Measurements from ENCODE around the gene DNAH6. TPM values are rescaled to one million over a fixed set of nuclear protein-coding genes. Genes with fewer than 3 reads are reported as not detected.

The DNAH6 gene
- total and polyA plus RNA-seq, 9 of the 15 experiments (the other 6 are each of a cell fraction or from before 2014, with no cell fraction given), result 0.01 to 0.04 (median 0.01) TPM; not detected in 5

GRCh38 chr2:84545005-84545404 is 28.7 kb downstream of the DNAH6 start:
- ChIA-PET POLR2A (no interaction called here), CTCF (ENCODE audit: low intra/inter-chr PET ratio) (no interaction called here)
- Histone ChIP-seq H3K9me3 (replicated peaks; ENCODE audit: control insufficient read depth, insufficient read depth, low read depth, low read length) (no peaks in the 10 kb centered on the region), H3K9ac (ENCODE audit: insufficient read depth in 1 of 2, low read depth in 2 of 2, low read length in 2 of 2) (no peak overlapping the region), H3K4me2 (ENCODE audit: insufficient read depth, low read length) (no peak overlapping the region), H2AFZ (ENCODE audit: low read depth, low read length) (no peak overlapping the region), H3K27ac (ENCODE audit: extremely low read depth, low read depth, low read length) (no peak overlapping the region), H4K20me1 (replicated peaks; ENCODE audit: control insufficient read depth, insufficient read depth, low read length) (no peaks in the 10 kb centered on the region), H3K79me2 (ENCODE audit: control insufficient read depth, insufficient read depth, low read length) (no peaks in the 10 kb centered on the region), H3K4me1 (replicated peaks in 1 of 2; ENCODE audit: control insufficient read depth in 2 of 2, insufficient read depth in 2 of 2, low read length in 2 of 2) (no peaks in the 10 kb centered on the region), H3K4me3 (no peak overlapping the region), H3K36me3 (ENCODE audit: control insufficient read depth, insufficient read depth, low read length) (no peaks in the 10 kb centered on the region), H3K27me3 (ENCODE audit: control insufficient read depth in 2 of 2, insufficient read depth in 2 of 2, low read length in 2 of 2) (no peaks in the 10 kb centered on the region), H3K9me1 (ENCODE audit: control insufficient read depth, insufficient read depth, low read length) (no peaks in the 10 kb centered on the region)
- no peak for TF ChIP-seq CXXC5 (CRISPR knock-in tag; IDR thresholded peaks at IDR 0.05)
- no peak for TF ChIP-seq RBM25 (IDR thresholded peaks at IDR 0.05; ENCODE audit: low read depth, low read length, severe bottlenecking)
- no peak for TF ChIP-seq ESRRA (IDR thresholded peaks at IDR 0.05; ENCODE audit: borderline replicate concordance, low read depth)
- no peak for TF ChIP-seq PPARD (CRISPR knock-in tag; IDR thresholded peaks at IDR 0.05)
- TF ChIP-seq ZKSCAN3 (CRISPR knock-in tag; IDR thresholded peaks at IDR 0.05), result no peak
- no peak for TF ChIP-seq ARID1B (IDR thresholded peaks at IDR 0.05)
- TF ChIP-seq KAT8 (IDR thresholded peaks at IDR 0.05; ENCODE audit: low read depth), result no peak
- no peak for TF ChIP-seq ZNF41 (CRISPR knock-in tag; conservative IDR thresholded peaks at IDR 0.05)
- no TSS peak for BruUV-seq (replicated peaks)
- in situ Hi-C loops (cut with MboI), result no loop called here
- intact Hi-C loops (cut with micrococcal nuclease), result no loop called here
- peak; percentile 15 for FAIRE-seq
- no peak for DNase-seq (ENCODE audit: extremely low read depth in 1 of 4, low spot score in 3 of 4)
- ATAC-seq, result no peak

- ChIA-PET POLR2A (no interaction called here), CTCF (ENCODE audit: low intra/inter-chr PET ratio) (no interaction called here)
- in situ Hi-C loops (cut with MboI) (no loop called here), intact Hi-C loops (cut with micrococcal nuclease) (no loop called here)
- Histone ChIP-seq H3K4me3 (no peak overlapping the region), H3K27me3 (ENCODE audit: control insufficient read depth in 2 of 2, insufficient read depth in 2 of 2, low read length in 2 of 2) (no peaks in the 10 kb centered on the region), H4K20me1 (replicated peaks; ENCODE audit: control insufficient read depth, insufficient read depth, low read length) (no peaks in the 10 kb centered on the region), H3K27ac (ENCODE audit: extremely low read depth, low read depth, low read length) (no peak overlapping the region), H3K9me1 (ENCODE audit: control insufficient read depth, insufficient read depth, low read length) (no peaks in the 10 kb centered on the region), H3K4me2 (ENCODE audit: insufficient read depth, low read length) (no peak overlapping the region), H3K9me3 (replicated peaks; ENCODE audit: control insufficient read depth, insufficient read depth, low read depth, low read length) (no peaks in the 10 kb centered on the region), H3K36me3 (ENCODE audit: control insufficient read depth, insufficient read depth, low read length) (no peaks in the 10 kb centered on the region), H2AFZ (ENCODE audit: low read depth, low read length) (no peak overlapping the region), H3K9ac (ENCODE audit: insufficient read depth in 1 of 2, low read depth in 2 of 2, low read length in 2 of 2) (no peak overlapping the region), H3K79me2 (ENCODE audit: control insufficient read depth, insufficient read depth, low read length) (no peaks in the 10 kb centered on the region), H3K4me1 (replicated peaks in 1 of 2; ENCODE audit: control insufficient read depth in 2 of 2, insufficient read depth in 2 of 2, low read length in 2 of 2) (no peaks in the 10 kb centered on the region)
- 0% methylated on average over 2 of the region's 2 CpGs for whole genome bisulfite sequencing (ENCODE audit: insufficient coverage, low coverage, missing lambda C conversion rate)
- FAIRE-seq (no peak), ATAC-seq (no peak), DNase-seq (ENCODE audit: extremely low read depth in 1 of 4, low spot score in 3 of 4) (no peak)
- BruUV-seq (replicated peaks), result no TSS peak
- TF ChIP-seq POLR2AphosphoS2 (IDR thresholded peaks at IDR 0.05; ENCODE audit: low read length) (no peak), GTF2A2 (tag; IDR thresholded peaks at IDR 0.05) (no peak), CUX1 (CRISPR knock-in tag; IDR thresholded peaks at IDR 0.05) (no peak), MITF (IDR thresholded peaks at IDR 0.05) (no peak), NFE2 (IDR thresholded peaks at IDR 0.05; ENCODE audit: low read depth) (no peak)
Measured at GRCh38 chr2:84546551-84546950, 30.3 kb downstream of the DNAH6 start.
